ENCODE results near the gene SLC4A5. TPM values are rescaled to one million over a fixed set of nuclear protein-coding genes. Genes with fewer than 3 reads are reported as not detected.

The SLC4A5 gene
- total RNA-seq, 1 experiment from 2014 or later, result not detected

- intact Hi-C loops (cut with micrococcal nuclease; ENCODE audit: unreplicated experiment), result loop anchor here (5.0 kb wide), 1 partner anchor 335 kb away; no protein-coding TSS in a partner anchor
- no peaks in the 10 kb centered on the region for H3K4me1 ChIP-seq (replicated peaks; ENCODE audit: insufficient read depth)
Measured at GRCh38 chr2:74252036-74252435, 91.2 kb downstream of the SLC4A5 start.

GRCh38 chr2:74250189-74250631 is 93.0 kb downstream of the SLC4A5 start:
- Histone ChIP-seq H3K4me3 (no peak overlapping the region), H2AFZ (no peak overlapping the region), H3K9me3 (ENCODE audit: insufficient read depth, low read depth) (no peaks in the 10 kb centered on the region), H3F3A (ENCODE audit: insufficient read depth, low read depth) (no peaks in the 10 kb centered on the region), H3K9me2 (ENCODE audit: insufficient read depth) (no peaks in the 10 kb centered on the region), H3K4me2 (no peak overlapping the region), H3K27me3 (ENCODE audit: insufficient read depth, low read depth) (no peaks in the 10 kb centered on the region), H3K79me2 (ENCODE audit: low read depth) (no peaks in the 10 kb centered on the region), H3K27ac (no peak overlapping the region), H3K4me1 (replicated peaks; ENCODE audit: insufficient read depth) (no peaks in the 10 kb centered on the region), H4K20me1 (ENCODE audit: insufficient read depth) (no peaks in the 10 kb centered on the region), H3K36me3 (ENCODE audit: low read depth) (no peaks in the 10 kb centered on the region)
- CTCF ChIA-PET, result interaction anchor here (0.5 to 1.5 kb wide), 5 partner anchors 17 to 282 kb away, joined by 3 to 6 read pairs (median 4); no protein-coding TSS in a partner anchor
- TF ChIP-seq EZH2 (IDR thresholded peaks at IDR 0.05; ENCODE audit: low read depth) (no peak), CTCF (conservative IDR thresholded peaks at IDR 0.05) (peak; percentile 90)
- BruUV-seq (replicated peaks), result no TSS peak
- DNase-seq, result no peak
- intact Hi-C loops (cut with micrococcal nuclease; ENCODE audit: unreplicated experiment), result loop anchor here (5.0 kb wide), 1 partner anchor 337 kb away; no protein-coding TSS in a partner anchor
- POLR2A ChIA-PET (ENCODE audit: unreplicated experiment), result interaction anchor here (0.6 kb wide), 1 partner anchor 22 kb away, joined by 4 read pairs; no protein-coding TSS in a partner anchor

More at GRCh38 chr2:74252036-74252435, 91.2 kb downstream of the SLC4A5 start:
- no peak overlapping the region for H3K4me3 ChIP-seq
- ChIA-PET POLR2A (ENCODE audit: unreplicated experiment) (no interaction called here), CTCF (no interaction called here)
- H3F3A ChIP-seq (ENCODE audit: insufficient read depth, low read depth), result no peaks in the 10 kb centered on the region
- H3K9me3 ChIP-seq (ENCODE audit: insufficient read depth, low read depth), result no peaks in the 10 kb centered on the region
- TF ChIP-seq EZH2 (IDR thresholded peaks at IDR 0.05; ENCODE audit: low read depth) (no peak), CTCF (conservative IDR thresholded peaks at IDR 0.05) (no peak)
- H3K27ac ChIP-seq, result no peak overlapping the region
- no peak overlapping the region for H3K4me2 ChIP-seq
- no peaks in the 10 kb centered on the region for H4K20me1 ChIP-seq (ENCODE audit: insufficient read depth)
- no peak for DNase-seq
- no TSS peak for BruUV-seq (replicated peaks)
- no peaks in the 10 kb centered on the region for H3K79me2 ChIP-seq (ENCODE audit: low read depth)
- H3K9me2 ChIP-seq (ENCODE audit: insufficient read depth), result no peaks in the 10 kb centered on the region
- no peaks in the 10 kb centered on the region for H3K27me3 ChIP-seq (ENCODE audit: insufficient read depth, low read depth)
- no peaks in the 10 kb centered on the region for H3K36me3 ChIP-seq (ENCODE audit: low read depth)
- no peak overlapping the region for H2AFZ ChIP-seq

- no peak for DNase-seq
- no peaks in the 10 kb centered on the region for H3F3A ChIP-seq (ENCODE audit: insufficient read depth, low read depth)
- POLR2A ChIA-PET (ENCODE audit: unreplicated experiment), result no interaction called here
- H3K4me2 ChIP-seq, result no peak overlapping the region
- no peaks in the 10 kb centered on the region for H3K79me2 ChIP-seq (ENCODE audit: low read depth)
- no peaks in the 10 kb centered on the region for H3K4me1 ChIP-seq (replicated peaks; ENCODE audit: insufficient read depth)
- CTCF ChIA-PET, result interaction anchor here (0.5 to 1.5 kb wide), 5 partner anchors 18 to 283 kb away, joined by 3 to 6 read pairs (median 4); no protein-coding TSS in a partner anchor
- H4K20me1 ChIP-seq (ENCODE audit: insufficient read depth), result no peaks in the 10 kb centered on the region
- H3K27me3 ChIP-seq (ENCODE audit: insufficient read depth, low read depth), result no peaks in the 10 kb centered on the region
- no peaks in the 10 kb centered on the region for H3K36me3 ChIP-seq (ENCODE audit: low read depth)
- H2AFZ ChIP-seq, result no peak overlapping the region
- TF ChIP-seq EZH2 (IDR thresholded peaks at IDR 0.05; ENCODE audit: low read depth) (no peak), CTCF (conservative IDR thresholded peaks at IDR 0.05) (no peak)
- no TSS peak for BruUV-seq (replicated peaks)
- H3K9me3 ChIP-seq (ENCODE audit: insufficient read depth, low read depth), result no peaks in the 10 kb centered on the region
- intact Hi-C loops (cut with micrococcal nuclease; ENCODE audit: unreplicated experiment), result loop anchor here (5.0 kb wide), 1 partner anchor 338 kb away; no protein-coding TSS in a partner anchor
- no peaks in the 10 kb centered on the region for H3K9me2 ChIP-seq (ENCODE audit: insufficient read depth)
- H3K4me3 ChIP-seq, result no peak overlapping the region
- no peak overlapping the region for H3K27ac ChIP-seq
Measured at GRCh38 chr2:74249406-74250122, 93.7 kb downstream of the SLC4A5 start.
